ENCODE data around the gene SNTN. TPM values are rescaled to one million over a fixed set of nuclear protein-coding genes. Genes with fewer than 3 reads are reported as not detected.
"Not testable (repeated sequence)": the region's sequence is repeated elsewhere in the genome, so short reads cannot be mapped to it uniquely, and the experiment has no call there.

Gene SNTN
- total and polyA plus RNA-seq, 2 experiments from 2014 or later = 0.24 TPM; not detected in 1

DNA sequence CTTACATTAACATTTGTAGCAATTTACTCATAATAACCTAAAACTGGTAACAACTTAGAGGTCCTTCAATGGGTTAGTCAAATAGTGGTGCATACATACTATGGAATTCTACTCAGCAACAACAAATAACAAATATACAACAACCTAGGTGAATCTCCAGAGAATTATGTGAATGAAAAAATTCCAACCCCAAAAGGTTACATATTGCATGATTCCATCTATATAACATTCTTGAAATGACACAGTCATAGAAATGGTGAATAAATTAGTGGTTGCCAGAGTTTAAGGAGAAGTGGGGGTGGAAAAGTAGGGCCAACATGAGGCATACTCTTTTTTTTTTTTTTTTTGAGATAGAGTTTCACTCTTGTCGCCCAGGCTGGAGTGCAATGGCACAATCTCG, 12.7 kb upstream of the SNTN start:
- Histone ChIP-seq H3K9me3 (ENCODE audit: low read depth) (no peaks in the 10 kb centered on the region), H3K27me3 (no peaks in the 10 kb centered on the region), H3K4me1 (ENCODE audit: low read depth) (no peaks in the 10 kb centered on the region), H3K4me3 (no peak overlapping the region), H3K27ac (no peak overlapping the region), H3K36me3 (no peaks in the 10 kb centered on the region)
- DNase-seq (ENCODE audit: low read depth in 1 of 2, low spot score in 1 of 2) = no peak
- no peak for TF ChIP-seq CTCF (IDR thresholded peaks at IDR 0.05; ENCODE audit: low read depth, low read length)

- TF ChIP-seq CTCF (IDR thresholded peaks at IDR 0.05; ENCODE audit: low read depth, low read length) = no peak
- no peaks in the 10 kb centered on the region for H3K4me1 ChIP-seq (ENCODE audit: low read depth)
These were observed 10.0 kb upstream of the SNTN start for GRCh38 chr3:63642488-63642887.

GRCh38 chr3:63644212-63644797, 8.2 kb upstream of the SNTN start:
- H3K9me3 ChIP-seq (ENCODE audit: low read depth) = no peaks in the 10 kb centered on the region
- H3K4me1 ChIP-seq (ENCODE audit: low read depth) = no peaks in the 10 kb centered on the region
- TF ChIP-seq CTCF (IDR thresholded peaks at IDR 0.05; ENCODE audit: low read depth, low read length) = no peak
- no peaks in the 10 kb centered on the region for H3K27me3 ChIP-seq
- no peaks in the 10 kb centered on the region for H3K36me3 ChIP-seq
- no peak overlapping the region for H3K27ac ChIP-seq
- H3K4me3 ChIP-seq = no peak overlapping the region
- no peak for DNase-seq (ENCODE audit: low read depth in 1 of 2, low spot score in 1 of 2)

More at GRCh38 chr3:63642488-63642887, 10.0 kb upstream of the SNTN start:
- H3K4me3 ChIP-seq = no peak overlapping the region
- H3K36me3 ChIP-seq = no peaks in the 10 kb centered on the region
- DNase-seq (ENCODE audit: low read depth in 1 of 2, low spot score in 1 of 2) = no peak
- no peaks in the 10 kb centered on the region for H3K9me3 ChIP-seq (ENCODE audit: low read depth)
- H3K27me3 ChIP-seq = no peaks in the 10 kb centered on the region
- no peak overlapping the region for H3K27ac ChIP-seq

- not testable (repeated sequence) for H3K27me3 ChIP-seq; H3K27ac ChIP-seq; H3K9me3 ChIP-seq (ENCODE audit: low read depth); H3K4me1 ChIP-seq (ENCODE audit: low read depth); H3K36me3 ChIP-seq
- H3K4me3 ChIP-seq = peak overlapping the region; percentile 20
- DNase-seq (ENCODE audit: low read depth in 1 of 2, low spot score in 1 of 2) = peak in 1 of 2 donors; percentile 27
These were observed 7.3 kb upstream of the SNTN start for GRCh38 chr3:63644928-63645781.

DNA sequence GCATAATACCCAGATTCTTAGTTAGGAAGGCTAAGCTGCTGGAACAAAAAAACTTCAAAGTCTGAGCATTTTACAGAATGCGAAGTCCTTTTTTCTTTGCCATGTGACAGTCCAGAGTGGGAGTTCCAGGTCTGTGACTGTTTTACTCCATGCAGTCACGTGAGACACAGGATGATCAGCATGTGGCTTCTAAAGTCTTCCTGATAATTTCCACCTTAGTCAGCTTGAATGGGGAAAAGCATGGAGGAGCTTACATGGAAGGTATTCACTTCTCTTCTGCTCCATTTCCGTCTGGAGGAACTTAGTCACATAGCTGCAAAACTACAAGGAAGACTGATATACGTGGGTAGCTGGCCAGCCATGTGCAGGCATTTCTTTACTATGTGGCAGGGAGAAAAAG, 1.7 kb downstream of the SNTN start:
- Histone ChIP-seq H3K36me3 (no peaks in the 10 kb centered on the region), H3K4me1 (ENCODE audit: low read depth) (no peaks in the 10 kb centered on the region), H3K27me3 (peaks cover 4% of the 10 kb centered on the region), H3K27ac (no peak overlapping the region), H3K9me3 (ENCODE audit: low read depth) (no peaks in the 10 kb centered on the region), H3K4me3 (no peak overlapping the region)
- DNase-seq (ENCODE audit: low read depth in 1 of 2, low spot score in 1 of 2) = no peak
- TF ChIP-seq CTCF (IDR thresholded peaks at IDR 0.05; ENCODE audit: low read depth, low read length) = no peak

- no peaks in the 10 kb centered on the region for H3K9me3 ChIP-seq (ENCODE audit: low read depth)
- H3K27ac ChIP-seq = no peak overlapping the region
- DNase-seq (ENCODE audit: low read depth in 1 of 2, low spot score in 1 of 2) = no peak
- no peaks in the 10 kb centered on the region for H3K4me1 ChIP-seq (ENCODE audit: low read depth)
- peaks cover 4% of the 10 kb centered on the region for H3K27me3 ChIP-seq
- no peak overlapping the region for H3K4me3 ChIP-seq
- H3K36me3 ChIP-seq = no peaks in the 10 kb centered on the region
- TF ChIP-seq CTCF (IDR thresholded peaks at IDR 0.05; ENCODE audit: low read depth, low read length) = no peak
These were observed 2.5 kb downstream of the SNTN start for GRCh38 chr3:63654931-63655330.
